GM18519 (cell line): Measurements from ENCODE around the gene PPP1R12A.
"Not testable (repeated sequence)": the region's sequence is repeated elsewhere in the genome, so short reads cannot be mapped to it uniquely, and the experiment has no call there.

ENCODE experiments used
- ATAC-seq: cut with Tn5 transposase; IDR thresholded peaks from one replicate; pipeline ENCODE4 v1.9.1; 2021; ENCODE audit warnings: mild to moderate bottlenecking, moderate library complexity; ENCODE audit not compliant: unreplicated experiment, low FRiP score

Gene PPP1R12A

GRCh38 chr12:79897617-79898016, 37.3 kb downstream of the PPP1R12A start:
- no peak for ATAC-seq

- ATAC-seq, result no peak
These were observed 39.1 kb downstream of the PPP1R12A start for GRCh38 chr12:79895804-79896203.

- no peak for ATAC-seq
These were observed 39.8 kb downstream of the PPP1R12A start for GRCh38 chr12:79895071-79895470.

GRCh38 chr12:79891506-79892162, 43.3 kb downstream of the PPP1R12A start:
- no peak for ATAC-seq

- no peak for ATAC-seq
These were observed 47.0 kb downstream of the PPP1R12A start for GRCh38 chr12:79887890-79888289.

- peak; percentile 71 for ATAC-seq
These were observed 47.9 kb downstream of the PPP1R12A start for GRCh38 chr12:79886917-79887519.

GRCh38 chr12:79885911-79886490, 48.9 kb downstream of the PPP1R12A start:
- no peak for ATAC-seq

- ATAC-seq, result no peak
These were observed 50.4 kb downstream of the PPP1R12A start for GRCh38 chr12:79884401-79885006.

- ATAC-seq, result no peak
These were observed 51.7 kb downstream of the PPP1R12A start for GRCh38 chr12:79883216-79883615.

- ATAC-seq, result no peak
These were observed 53.5 kb downstream of the PPP1R12A start for GRCh38 chr12:79881351-79881750.

- not testable (repeated sequence) for ATAC-seq
These were observed 56.4 kb downstream of the PPP1R12A start for GRCh38 chr12:79878506-79878905.

- no peak for ATAC-seq
These were observed 57.7 kb downstream of the PPP1R12A start for GRCh38 chr12:79877246-79877645.

GRCh38 chr12:79874665-79875064, 60.2 kb downstream of the PPP1R12A start:
- ATAC-seq, result no peak

- ATAC-seq, result no peak
These were observed 61.7 kb downstream of the PPP1R12A start for GRCh38 chr12:79873201-79873600.

GRCh38 chr12:79871621-79872020, 63.3 kb downstream of the PPP1R12A start:
- no peak for ATAC-seq

- no peak for ATAC-seq
These were observed 64.0 kb downstream of the PPP1R12A start for GRCh38 chr12:79870916-79871315.

- no peak for ATAC-seq
These were observed 75.3 kb downstream of the PPP1R12A start for GRCh38 chr12:79859646-79860045.

- no peak for ATAC-seq
These were observed 76.4 kb downstream of the PPP1R12A start for GRCh38 chr12:79858518-79858917.

GRCh38 chr12:79857675-79858074, 77.2 kb downstream of the PPP1R12A start:
- ATAC-seq, result no peak

GRCh38 chr12:79850610-79851299, 84.1 kb downstream of the PPP1R12A start:
- no peak for ATAC-seq

GRCh38 chr12:79848339-79848738, 86.6 kb downstream of the PPP1R12A start:
- no peak for ATAC-seq
